ENCODE data around the gene KLHL2.
"Not testable (repeated sequence)": the region's sequence is repeated elsewhere in the genome, so short reads cannot be mapped to it uniquely, and the experiment has no call there.

KLHL2 gene

DNA sequence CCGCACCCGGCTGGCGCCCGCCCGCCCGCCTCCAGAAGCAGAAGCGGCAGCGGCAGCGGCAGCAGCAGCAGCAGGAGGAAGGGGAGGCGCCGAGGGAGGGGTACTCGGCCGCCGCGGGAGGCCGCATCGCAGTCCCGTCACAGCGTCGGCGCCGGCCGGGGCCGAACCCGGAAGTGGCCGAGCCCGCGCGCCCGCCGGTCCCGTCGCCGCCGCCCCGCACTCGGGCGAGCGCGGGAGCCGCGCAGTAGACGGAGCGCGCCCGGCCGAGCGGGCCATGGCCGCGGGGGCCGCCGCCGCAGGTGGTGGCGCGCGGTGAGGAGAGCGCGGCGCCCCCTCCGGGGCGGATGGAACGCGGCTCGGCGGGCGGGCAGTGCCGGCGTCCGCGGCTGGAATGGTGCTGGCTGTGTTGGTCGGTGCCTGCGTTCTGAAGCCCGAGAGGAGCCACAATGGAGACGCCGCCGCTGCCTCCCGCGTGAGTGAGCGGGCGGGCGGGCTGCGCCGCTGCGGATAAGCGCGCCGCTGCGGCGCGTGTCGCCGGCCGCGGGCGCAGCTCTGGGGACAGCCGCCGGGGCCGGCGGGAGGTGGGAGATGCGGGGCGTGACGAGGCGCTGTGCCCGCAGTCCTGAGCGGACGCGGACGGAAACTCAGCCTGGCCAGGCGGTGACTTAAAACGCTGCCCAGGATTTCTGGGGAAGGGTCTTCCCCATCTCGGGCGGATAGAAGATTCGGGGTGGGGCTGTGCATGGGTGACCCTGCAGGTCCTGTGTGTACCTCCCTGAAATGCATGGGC, at the start of gene KLHL2:
Gene KLHL2, plus strand, starts transcription at position 131 of the 790 bp plus-strand sequence. Its CDS starts 316 bp downstream, at position 447.
- peak; percentile 4 for DNase-seq (ENCODE audit: low read depth)

DNA sequence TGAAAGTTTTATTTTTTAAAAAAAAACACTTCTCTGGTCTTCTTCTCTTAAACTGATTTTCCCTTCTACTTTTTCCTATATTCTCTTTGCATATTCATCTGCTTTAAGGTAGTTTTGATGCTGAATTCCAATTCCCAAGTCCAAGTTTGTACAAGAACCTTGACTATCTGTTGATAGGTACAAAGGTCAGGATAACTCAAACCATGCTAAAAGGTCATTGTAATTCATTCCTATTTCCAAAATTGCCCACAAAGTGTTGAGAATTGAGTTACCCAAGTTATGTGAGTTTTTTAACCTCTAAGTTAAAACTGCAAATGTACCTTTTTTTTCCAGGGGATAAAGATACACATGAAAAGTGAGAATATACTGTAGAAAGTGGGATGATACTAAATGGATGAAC, 48.6 kb upstream of the KLHL2 start:
- DNase-seq (ENCODE audit: low read depth): no peak

GRCh38 chr4:165164257-165164656, 43.1 kb upstream of the KLHL2 start:
- DNase-seq (ENCODE audit: low read depth): no peak

- not testable (repeated sequence) for DNase-seq (ENCODE audit: low read depth)
Observed at GRCh38 chr4:165166872-165167271, 40.5 kb upstream of the KLHL2 start.

- DNase-seq (ENCODE audit: low read depth): no peak
Observed at GRCh38 chr4:165167650-165168049, 39.7 kb upstream of the KLHL2 start.

GRCh38 chr4:165170819-165171218, 36.5 kb upstream of the KLHL2 start:
- no peak for DNase-seq (ENCODE audit: low read depth)

DNA sequence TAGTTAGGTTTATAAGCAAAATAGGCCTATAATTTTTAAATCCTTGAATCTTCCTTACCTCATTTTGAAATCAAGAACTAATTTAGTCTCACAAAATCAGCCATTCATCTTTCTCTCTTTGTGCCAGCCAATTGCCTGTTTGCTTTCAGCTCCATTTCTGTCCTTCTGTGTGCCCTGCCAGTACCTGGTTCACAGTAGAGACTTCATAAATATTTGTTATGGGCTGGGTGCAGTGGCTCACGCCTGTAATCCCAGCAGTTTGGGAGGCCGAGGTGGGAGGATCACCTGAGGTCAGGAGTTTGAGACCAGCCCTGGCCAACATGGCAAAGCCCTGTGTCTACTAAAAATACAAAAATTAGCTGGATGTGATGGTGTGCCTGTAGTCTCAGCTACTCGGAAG, 31.9 kb upstream of the KLHL2 start:
- DNase-seq (ENCODE audit: low read depth): not testable (repeated sequence)

DNA sequence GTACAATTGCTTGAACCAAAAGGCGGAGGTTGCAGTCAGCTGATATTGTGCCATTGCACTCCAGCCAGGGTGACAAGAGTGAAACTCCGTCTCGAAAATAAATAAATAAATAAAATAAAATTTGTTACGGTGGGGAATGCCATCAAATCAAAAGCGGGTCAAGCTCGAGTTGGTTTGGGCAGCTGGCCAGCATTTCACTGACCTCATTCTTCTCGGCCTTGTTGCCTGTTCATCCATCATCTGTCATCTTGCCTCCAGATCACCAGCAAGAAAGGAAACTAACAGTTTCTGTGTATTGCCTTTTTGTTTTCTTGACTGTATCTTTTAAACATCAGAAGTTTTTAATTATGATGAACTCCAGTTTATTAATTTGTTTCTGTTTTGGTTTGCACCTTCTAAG, 31.5 kb upstream of the KLHL2 start:
- DNase-seq (ENCODE audit: low read depth): no peak

- no peak for DNase-seq (ENCODE audit: low read depth)
Observed at GRCh38 chr4:165177725-165178666, 29.4 kb upstream of the KLHL2 start.

GRCh38 chr4:165184220-165184619, 23.1 kb upstream of the KLHL2 start:
- DNase-seq (ENCODE audit: low read depth): no peak

- DNase-seq (ENCODE audit: low read depth): not testable (repeated sequence)
Observed at GRCh38 chr4:165184998-165185397, 22.4 kb upstream of the KLHL2 start.

DNA sequence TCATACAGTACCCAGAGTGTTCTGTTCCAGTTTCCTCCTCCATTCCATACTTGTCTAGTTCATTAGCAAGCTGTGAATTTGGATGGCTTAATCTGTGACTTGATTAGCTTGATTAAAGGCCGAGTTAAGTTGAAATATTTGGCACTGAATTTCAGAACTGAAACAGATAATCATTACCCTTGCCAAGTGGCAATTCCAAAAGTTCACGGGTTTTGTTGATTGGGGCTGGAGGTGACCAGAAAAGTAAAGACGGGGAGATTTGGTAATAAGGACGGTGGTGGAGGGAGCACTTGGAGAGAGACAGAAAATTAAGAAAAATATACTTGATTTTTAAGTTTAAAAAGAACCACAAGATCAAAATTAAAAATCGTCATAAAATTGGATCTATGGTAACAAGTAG, 21.9 kb upstream of the KLHL2 start:
- DNase-seq (ENCODE audit: low read depth): no peak

GRCh38 chr4:165190591-165191347, 16.6 kb upstream of the KLHL2 start:
- DNase-seq (ENCODE audit: low read depth): no peak

- DNase-seq (ENCODE audit: low read depth): no peak
Observed at GRCh38 chr4:165191348-165191656, 16.1 kb upstream of the KLHL2 start.

GRCh38 chr4:165191814-165192499, 15.4 kb upstream of the KLHL2 start:
- no peak for DNase-seq (ENCODE audit: low read depth)

DNA sequence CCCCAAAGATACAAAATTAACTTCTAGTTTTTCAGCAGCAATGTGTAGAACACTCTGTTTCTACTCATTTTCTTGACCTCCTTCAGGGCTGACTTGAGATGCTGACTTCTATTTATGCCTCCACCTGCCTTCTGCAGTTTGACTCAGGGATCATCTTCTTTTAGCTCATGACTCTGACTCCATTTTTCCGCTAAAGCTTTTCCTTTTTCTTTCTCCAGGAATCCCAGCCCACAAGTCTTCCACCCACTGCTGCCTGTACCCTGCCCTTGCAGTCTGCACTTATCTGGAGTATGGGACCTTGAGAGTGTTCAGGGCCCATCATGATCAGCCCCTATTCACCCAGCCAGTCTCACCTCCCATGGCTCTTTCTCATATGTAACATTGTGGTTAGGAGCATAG, 14.9 kb upstream of the KLHL2 start:
- no peak for DNase-seq (ENCODE audit: low read depth)

DNA sequence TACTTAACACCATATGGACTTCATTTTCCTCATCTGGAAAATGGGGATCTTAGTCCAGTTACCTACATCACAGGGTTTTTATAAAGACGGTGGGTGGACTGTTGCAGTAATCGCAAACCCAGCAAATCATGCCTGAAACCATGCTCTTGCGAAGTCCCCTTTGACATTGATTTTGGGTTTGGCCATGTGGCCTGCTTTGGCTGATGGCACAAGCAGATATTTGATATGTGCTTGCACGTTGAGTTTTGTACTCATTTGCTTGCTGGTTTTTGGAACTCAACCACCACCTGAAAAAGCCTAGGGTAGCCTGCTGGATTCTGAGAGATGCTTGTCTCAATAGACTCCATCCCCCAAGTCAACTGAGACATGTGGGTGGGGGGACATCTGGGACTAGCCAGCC, 14.4 kb upstream of the KLHL2 start:
- DNase-seq (ENCODE audit: low read depth): no peak

- no peak for DNase-seq (ENCODE audit: low read depth)
Observed at GRCh38 chr4:165194368-165194767, 13.0 kb upstream of the KLHL2 start.

- DNase-seq (ENCODE audit: low read depth): no peak
Observed at GRCh38 chr4:165198329-165198728, 9.0 kb upstream of the KLHL2 start.

- no peak for DNase-seq (ENCODE audit: low read depth)
Observed at GRCh38 chr4:165199286-165199685, 8.1 kb upstream of the KLHL2 start.

DNA sequence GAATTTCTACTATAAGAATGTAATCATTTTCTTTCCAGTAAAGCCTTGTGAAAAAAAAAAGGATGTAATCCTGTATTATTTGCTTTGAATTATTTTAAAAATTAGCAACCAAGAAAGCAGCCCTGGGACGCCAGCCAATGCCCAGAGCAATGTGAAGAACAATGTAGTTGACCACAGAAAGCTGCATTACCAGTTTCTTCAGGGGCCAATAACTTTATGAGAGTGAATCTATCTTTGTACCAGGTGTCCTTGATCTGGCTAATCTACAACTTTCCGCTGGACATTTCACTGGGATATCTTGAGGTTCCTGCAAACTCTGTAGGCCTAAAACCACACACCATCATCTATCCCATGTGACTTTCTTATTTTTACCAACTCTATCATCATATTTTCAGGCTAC, 7.6 kb upstream of the KLHL2 start:
- no peak for DNase-seq (ENCODE audit: low read depth)

- no peak for DNase-seq (ENCODE audit: low read depth)
Observed at GRCh38 chr4:165201806-165202205, 5.6 kb upstream of the KLHL2 start.

All from stimulated activated CD8-positive, alpha-beta memory T cell treated with anti-CD3 and anti-CD28 coated beads, Interleukin-7, amount 100 ng/mL, for 24 hours (primary cell).